GM10266 (cell line): Measurements from ENCODE around the gene TSHR.
"Not testable (repeated sequence)": the region's sequence is repeated elsewhere in the genome, so short reads cannot be mapped to it uniquely, and the experiment has no call there.

ENCODE experiments used
- DNase-seq: peaks from one replicate; pipeline ENCODE4 v3.0.0; 2012; ENCODE audit errors: extremely low spot score
- CTCF ChIP-seq: IDR thresholded peaks from 2 replicates; pipeline ENCODE4 v1.5.1; 2012; ENCODE audit warnings: mild to moderate bottlenecking, low read depth; ENCODE audit not compliant: control insufficient read depth, insufficient read depth; ENCODE audit errors: missing control alignments

Gene TSHR

GRCh38 chr14:80955416-80955941 lies at the start of gene TSHR:
Gene TSHR, plus strand, starts transcription at chr14:80955621. Its CDS starts 60 bp downstream, at chr14:80955681.
- no peak for DNase-seq
- no peak for TF ChIP-seq CTCF

- TF ChIP-seq CTCF: no peak
Observed at GRCh38 chr14:80906336-80906735, 49.1 kb upstream of the TSHR start.

GRCh38 chr14:80906946-80907345 lies 48.5 kb upstream of the TSHR start:
- TF ChIP-seq CTCF: no peak
- no peak for DNase-seq

More at GRCh38 chr14:80906336-80906735, 49.1 kb upstream of the TSHR start:
- DNase-seq: no peak

GRCh38 chr14:80912013-80912412 lies 43.4 kb upstream of the TSHR start:
- not testable (repeated sequence) for DNase-seq

- no peak for TF ChIP-seq CTCF
- DNase-seq: no peak
Observed at GRCh38 chr14:80919622-80920021, 35.8 kb upstream of the TSHR start.

GRCh38 chr14:80923368-80923767 lies 32.1 kb upstream of the TSHR start:
- no peak for TF ChIP-seq CTCF
- DNase-seq: no peak

GRCh38 chr14:80924365-80925103 lies 30.9 kb upstream of the TSHR start:
- no peak for DNase-seq
- no peak for TF ChIP-seq CTCF
